GM19238 (cell line): Measurements from ENCODE around the gene SDF4.

Source experiments
- DNase-seq: peaks from one replicate; pipeline ENCODE4 v3.0.0; 2011; ENCODE audit warnings: low spot score; ENCODE audit not compliant: insufficient read length

SDF4 gene

GRCh38 chr1:1167398-1167821 is 64.4 kb downstream of the SDF4 start:
- DNase-seq: no peak
